ENCODE results near the gene FKBP7.
"Not testable (repeated sequence)": the region's sequence is repeated elsewhere in the genome, so short reads cannot be mapped to it uniquely, and the experiment has no call there.

FKBP7 gene

GRCh38 chr2:178448968-178449661, 29.3 kb downstream of the FKBP7 start:
- DNase-seq, result no peak

GRCh38 chr2:178441426-178441825, 37.0 kb downstream of the FKBP7 start:
- no peak for DNase-seq

- no peak for DNase-seq
Observed at GRCh38 chr2:178436662-178437061, 41.7 kb downstream of the FKBP7 start.

- DNase-seq, result no peak
Observed at GRCh38 chr2:178429336-178429735, 49.1 kb downstream of the FKBP7 start.

GRCh38 chr2:178428396-178428806, 50.0 kb downstream of the FKBP7 start:
- DNase-seq, result no peak

- DNase-seq, result no peak
Observed at GRCh38 chr2:178427458-178427857, 50.9 kb downstream of the FKBP7 start.

- no peak for DNase-seq
Observed at GRCh38 chr2:178426388-178426787, 52.0 kb downstream of the FKBP7 start.

- DNase-seq, result no peak
Observed at GRCh38 chr2:178425255-178425827, 53.1 kb downstream of the FKBP7 start.

GRCh38 chr2:178423746-178424145, 54.7 kb downstream of the FKBP7 start:
- DNase-seq, result not testable (repeated sequence)

- no peak for DNase-seq
Observed at GRCh38 chr2:178422097-178422496, 56.3 kb downstream of the FKBP7 start.

GRCh38 chr2:178420463-178420999, 57.9 kb downstream of the FKBP7 start:
- DNase-seq, result no peak

GRCh38 chr2:178419123-178419522, 59.3 kb downstream of the FKBP7 start:
- DNase-seq, result no peak

- no peak for DNase-seq
Observed at GRCh38 chr2:178418426-178418825, 60.0 kb downstream of the FKBP7 start.

- DNase-seq, result no peak
Observed at GRCh38 chr2:178417916-178418315, 60.5 kb downstream of the FKBP7 start.

- DNase-seq, result no peak
Observed at GRCh38 chr2:178415979-178416378, 62.4 kb downstream of the FKBP7 start.

- peak; percentile 66 for DNase-seq
Observed at GRCh38 chr2:178414266-178415247, 63.8 kb downstream of the FKBP7 start.

Data from stimulated activated CD4-positive, alpha-beta T cell treated with anti-CD3 and anti-CD28 coated beads, Interleukin-12 subunit alpha, Interleukin-12 subunit beta, amount 100 ng/mL, for 4 hours (primary cell).